HCT116 (cell line): Measurements from ENCODE around the gene TMEM176B. TPM values are rescaled to one million over a fixed set of nuclear protein-coding genes. Genes with fewer than 3 reads are reported as not detected.

ENCODE experiments used
- ATAC-seq: fragments of 200-7000 bp; cut with Tn5 transposase; 2 replicates; pipeline ENCODE4 v1.9.1; 2020; ENCODE audit warnings: mild to moderate bottlenecking, moderate library complexity
- BruUV-seq: library from RNA; stranded (reverse); fragments of 400-500 nt; replicated peaks from 2 replicates; lab custom pipeline; 2021; lab: Mats Ljungman, UMichigan
- CTCF ChIA-PET: fragments of 300-600 bp; sonication (Branson Sonifier 250); formaldehyde crosslinking; loops from one replicate; lab custom pipeline; 2021; ENCODE audit warnings: antibody characterized with exemption; lab: Charles Lee
- POLR2A ChIA-PET: fragments of 300-600, 350-600 bp; sonication (Branson Sonifier 250); formaldehyde crosslinking; loops from one replicate; lab custom pipeline; 2021; ENCODE audit warnings: antibody characterized with exemption; lab: Charles Lee
- RAD21 ChIA-PET, 2 experiments: fragments of 300-600 bp; sonication (Branson Sonifier 250); formaldehyde crosslinking; loops; one replicate each; lab custom pipeline; 2023; ENCODE audit warnings: low total read pairs in 2 of 2; ENCODE audit not compliant: uncharacterized antibody in 2 of 2, unreplicated experiment in 2 of 2, low non-redundant PET in 1 of 2; lab: Charles Lee
- DNase-seq: peaks from one replicate; pipeline ENCODE4 v3.0.0-alpha.2; 2010; ENCODE audit warnings: low read depth, low spot score
- H2AFZ ChIP-seq: fragments of 200-600 bp; shearing (Covaris generic), sonication (generic); 2 replicates; pipeline ENCODE4 v1.6.1; 2017; ENCODE audit warnings: low read depth, mixed run types, mixed read lengths, antibody characterized with exemption, low read length; ENCODE audit not compliant: poor library complexity, severe bottlenecking
- H3K27ac ChIP-seq: 2 replicates; pipeline ENCODE4 v1.5.1; 2012; ENCODE audit warnings: low read depth, low read length
- H3K27me3 ChIP-seq: fragments of 200-600 bp; sonication (generic); 2 replicates; pipeline ENCODE4 v1.6.1; 2016; ENCODE audit warnings: mixed run types, low read length, mixed read lengths; ENCODE audit not compliant: insufficient read depth
- H3K36me3 ChIP-seq, 2 experiments: fragments of 200-500 bp in 1 of 2; fragments of 200-600 bp in 1 of 2; sonication (Bioruptor generic) in 1 of 2; sonication (generic) in 1 of 2; 2 replicates each; pipeline versions ENCODE4 v1.5.1 to v1.6.1; 2014 to 2016; ENCODE audit warnings: low read length in 2 of 2, inconsistent platforms in 1 of 2, mixed read lengths in 1 of 2, mixed run types in 1 of 2; ENCODE audit not compliant: insufficient read depth in 2 of 2, control insufficient read depth in 1 of 2
- H3K4me1 ChIP-seq, 2 experiments: fragments of 200-600 bp in 1 of 2; sonication (generic) in 1 of 2; 2 replicates each; pipeline versions ENCODE4 v1.5.1 to v1.6.1; 2012 to 2017; ENCODE audit warnings: low read length in 2 of 2, inconsistent platforms in 1 of 2, mild to moderate bottlenecking in 1 of 2, mixed read lengths in 1 of 2, mixed run types in 1 of 2, moderate library complexity in 1 of 2; ENCODE audit not compliant: insufficient read depth in 2 of 2, control insufficient read depth in 1 of 2
- H3K4me2 ChIP-seq: fragments of 200-600 bp; sonication (generic); 2 replicates; pipeline ENCODE4 v1.6.1; 2017; ENCODE audit warnings: mixed run types, low read length, mixed read lengths
- H3K4me3 ChIP-seq, 2 experiments: fragments of 200-600 bp in 1 of 2; sonication (generic) in 1 of 2; replicated peaks in 1 of 2; 2 replicates each; pipeline ENCODE4 v1.5.1; 2011 to 2016; ENCODE audit warnings: low read length in 2 of 2, control low read depth in 1 of 2, low read depth in 1 of 2, mild to moderate bottlenecking in 1 of 2, mixed read lengths in 1 of 2, mixed run types in 1 of 2
- H3K79me2 ChIP-seq: fragments of 200-600 bp; sonication (generic); 2 replicates; pipeline ENCODE4 v1.6.1; 2017; ENCODE audit warnings: mild to moderate bottlenecking, mixed run types, low read length, moderate library complexity, mixed read lengths; ENCODE audit not compliant: insufficient read depth
- H3K9ac ChIP-seq: fragments of 200-600 bp; sonication (generic); 2 replicates; pipeline ENCODE4 v1.6.1; 2016; ENCODE audit warnings: low read length, mixed read lengths
- H3K9me2 ChIP-seq: fragments of 200-600 bp; sonication (generic), shearing (Covaris generic); 2 replicates; pipeline ENCODE4 v1.6.1; 2017; ENCODE audit warnings: mixed run types, mild to moderate bottlenecking, moderate library complexity; ENCODE audit not compliant: insufficient read depth
- H3K9me3 ChIP-seq, 2 experiments: fragments of 200-500 bp in 1 of 2; fragments of 200-600 bp in 1 of 2; sonication (Bioruptor generic) in 1 of 2; sonication (generic) in 1 of 2; 2 replicates each; pipeline ENCODE4 v1.6.1; 2014 to 2017; ENCODE audit warnings: low read length in 2 of 2, mixed read lengths in 2 of 2, inconsistent platforms in 1 of 2, low read depth in 1 of 2, mild to moderate bottlenecking in 1 of 2, mixed run types in 1 of 2, moderate library complexity in 1 of 2; ENCODE audit not compliant: control insufficient read depth in 1 of 2, insufficient read depth in 1 of 2
- H4K20me1 ChIP-seq: fragments of 200-600 bp; sonication (generic), shearing (Covaris generic); 2 replicates; pipeline ENCODE4 v1.6.1; 2017; ENCODE audit warnings: mixed run types, mild to moderate bottlenecking, moderate library complexity; ENCODE audit not compliant: insufficient read depth
- CBX3 ChIP-seq: IDR thresholded peaks from 2 replicates; pipeline ENCODE4 v1.6.1; 2012; ENCODE audit warnings: low read depth
- CEBPB ChIP-seq: IDR thresholded peaks from 2 replicates; pipeline ENCODE4 v1.6.1; 2012; ENCODE audit warnings: low read depth
- EZH2phosphoT487 ChIP-seq: fragments of 200-600 bp; IDR thresholded peaks from 2 replicates; pipeline ENCODE4 v1.6.1; 2018; ENCODE audit warnings: antibody characterized with exemption, borderline replicate concordance
- FOSL1 ChIP-seq: IDR thresholded peaks from 2 replicates; pipeline ENCODE4 v1.6.1; 2012; ENCODE audit warnings: low read depth
- RAD21 ChIP-seq: IDR thresholded peaks from 2 replicates; pipeline ENCODE4 v1.6.1; 2012; ENCODE audit warnings: low read depth, mild to moderate bottlenecking
- SIN3A ChIP-seq: IDR thresholded peaks from 2 replicates; pipeline ENCODE4 v1.6.1; 2012; ENCODE audit warnings: low read depth
- SP1 ChIP-seq: IDR thresholded peaks from 2 replicates; pipeline ENCODE4 v1.6.1; 2012; ENCODE audit warnings: low read depth
- TCF7L2 ChIP-seq: IDR thresholded peaks from 2 replicates; pipeline ENCODE4 v1.7.0; 2011; ENCODE audit warnings: borderline replicate concordance, inconsistent platforms; ENCODE audit not compliant: insufficient read depth, insufficient read length; ENCODE audit errors: extremely low read depth
- YY1 ChIP-seq: IDR thresholded peaks from 2 replicates; pipeline ENCODE4 v1.6.1; 2011; ENCODE audit warnings: low read length, low read depth, moderate library complexity, mild to moderate bottlenecking; ENCODE audit not compliant: insufficient replicate concordance; ENCODE audit errors: extremely low read depth
- ZFX ChIP-seq: fragments of 450-650 bp; IDR thresholded peaks from 2 replicates; pipeline ENCODE4 v1.6.1; 2017
- ZNF274 ChIP-seq: fragments of 200-500 bp; sonication (Bioruptor generic); IDR thresholded peaks from 2 replicates; pipeline ENCODE4 v1.6.1; 2014; ENCODE audit warnings: mild to moderate bottlenecking, low read depth, low read length, inconsistent platforms
- intact Hi-C: fragments of 100-400 bp; cut with micrococcal nuclease; formaldehyde crosslinking; loops from 2 replicates; pipeline ENCODE4 v1.10.0; 2022
- total RNA-seq: library from RNA; stranded (reverse); gene quantifications from one replicate; pipeline ENCODE4 v1.2.1, GENCODE V29; 2021; ENCODE audit not compliant: unreplicated experiment
- TF ChIP-seq, protein P1 (sequence below): IDR thresholded peaks from 2 replicates; pipeline ENCODE4 v1.6.1; 2011; ENCODE audit warnings: mild to moderate bottlenecking, low read length, moderate library complexity; ENCODE audit not compliant: insufficient replicate concordance; ENCODE audit errors: extremely low read depth
- TF ChIP-seq, protein P2 (sequence below): IDR thresholded peaks from 2 replicates; pipeline ENCODE4 v1.6.1; 2012

Gene TMEM176B
- total RNA-seq, 1 experiment from 2014 or later = 0.42 TPM

DNA sequence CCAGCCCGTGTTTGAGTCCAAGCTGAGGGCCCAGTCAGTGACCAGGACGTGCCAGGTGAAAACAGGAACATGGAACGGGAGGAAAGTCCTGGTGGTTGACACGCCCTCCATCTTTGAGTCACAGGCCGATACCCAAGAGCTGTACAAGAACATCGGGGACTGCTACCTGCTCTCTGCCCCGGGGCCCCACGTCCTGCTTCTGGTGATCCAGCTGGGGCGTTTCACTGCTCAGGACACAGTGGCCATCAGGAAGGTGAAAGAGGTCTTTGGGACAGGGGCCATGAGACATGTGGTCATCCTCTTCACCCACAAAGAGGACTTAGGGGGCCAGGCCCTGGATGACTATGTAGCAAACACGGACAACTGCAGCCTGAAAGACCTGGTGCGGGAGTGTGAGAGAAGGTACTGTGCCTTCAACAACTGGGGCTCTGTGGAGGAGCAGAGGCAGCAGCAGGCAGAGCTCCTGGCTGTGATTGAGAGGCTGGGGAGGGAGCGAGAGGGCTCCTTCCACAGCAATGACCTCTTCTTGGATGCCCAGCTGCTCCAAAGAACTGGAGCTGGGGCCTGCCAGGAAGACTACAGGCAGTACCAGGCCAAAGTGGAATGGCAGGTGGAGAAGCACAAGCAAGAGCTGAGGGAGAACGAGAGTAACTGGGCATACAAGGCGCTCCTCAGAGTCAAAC is 57.7 kb downstream of the TMEM176B start:
- Histone ChIP-seq H4K20me1 (no peaks in the 10 kb centered on the region), H3K4me1 (peaks cover 0 to 10% of the 10 kb centered on the region in 2 experiments; a peak in 3 of 4 replicates), H3K27ac (no peak overlapping the region), H3K9me2 (no peaks in the 10 kb centered on the region), H3K9me3 (no peaks in the 10 kb centered on the region), H3K79me2 (no peaks in the 10 kb centered on the region), H2AFZ (no peak overlapping the region), H3K4me2 (no peak overlapping the region), H3K4me3 (no peak overlapping the region), H3K36me3 (no peaks in the 10 kb centered on the region), H3K27me3 (peaks cover 53% of the 10 kb centered on the region), H3K9ac (no peak overlapping the region)
- ChIA-PET RAD21 (no interaction called here), CTCF (no interaction called here), POLR2A (no interaction called here)
- no peak for TF ChIP-seq YY1
- TF ChIP-seq TCF7L2 = no peak
- TF ChIP-seq SP1 = no peak
- TF ChIP-seq RAD21 = no peak
- TF ChIP-seq, protein P1, sequence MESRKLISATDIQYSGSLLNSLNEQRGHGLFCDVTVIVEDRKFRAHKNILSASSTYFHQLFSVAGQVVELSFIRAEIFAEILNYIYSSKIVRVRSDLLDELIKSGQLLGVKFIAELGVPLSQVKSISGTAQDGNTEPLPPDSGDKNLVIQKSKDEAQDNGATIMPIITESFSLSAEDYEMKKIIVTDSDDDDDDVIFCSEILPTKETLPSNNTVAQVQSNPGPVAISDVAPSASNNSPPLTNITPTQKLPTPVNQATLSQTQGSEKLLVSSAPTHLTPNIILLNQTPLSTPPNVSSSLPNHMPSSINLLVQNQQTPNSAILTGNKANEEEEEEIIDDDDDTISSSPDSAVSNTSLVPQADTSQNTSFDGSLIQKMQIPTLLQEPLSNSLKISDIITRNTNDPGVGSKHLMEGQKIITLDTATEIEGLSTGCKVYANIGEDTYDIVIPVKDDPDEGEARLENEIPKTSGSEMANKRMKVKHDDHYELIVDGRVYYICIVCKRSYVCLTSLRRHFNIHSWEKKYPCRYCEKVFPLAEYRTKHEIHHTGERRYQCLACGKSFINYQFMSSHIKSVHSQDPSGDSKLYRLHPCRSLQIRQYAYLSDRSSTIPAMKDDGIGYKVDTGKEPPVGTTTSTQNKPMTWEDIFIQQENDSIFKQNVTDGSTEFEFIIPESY = no peak
- no peak for TF ChIP-seq ZFX
- TF ChIP-seq CEBPB = no peak
- TF ChIP-seq SIN3A = no peak
- TF ChIP-seq CBX3 = no peak
- TF ChIP-seq, protein P2, sequence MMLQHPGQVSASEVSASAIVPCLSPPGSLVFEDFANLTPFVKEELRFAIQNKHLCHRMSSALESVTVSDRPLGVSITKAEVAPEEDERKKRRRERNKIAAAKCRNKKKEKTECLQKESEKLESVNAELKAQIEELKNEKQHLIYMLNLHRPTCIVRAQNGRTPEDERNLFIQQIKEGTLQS = no peak
- no peak for TF ChIP-seq FOSL1
- TF ChIP-seq ZNF274 = no peak
- no peak for TF ChIP-seq EZH2phosphoT487
- DNase-seq (no peak), ATAC-seq (no peak)
- no TSS peak for BruUV-seq
- intact Hi-C loops = no loop called here

Other genes with a start within 250 kb of the TMEM176B start
- 0.49 TPM for gene GIMAP4, start 233.0 kb downstream of the TMEM176B start, total RNA-seq
- gene GIMAP6, start 168.0 kb downstream of the TMEM176B start, total RNA-seq = 0.12 TPM
- not detected for gene GIMAP2, start 114.7 kb downstream of the TMEM176B start, total RNA-seq
- 0.10 TPM for gene GIMAP1, start 83.8 kb downstream of the TMEM176B start, total RNA-seq
- gene GIMAP5, start 62.9 kb downstream of the TMEM176B start, total RNA-seq = 0.57 TPM
- gene TMEM176A, start 405 bp upstream of the TMEM176B start, total RNA-seq = not detected
- gene AOC1, start 52.2 kb upstream of the TMEM176B start, total RNA-seq = 0.37 TPM
- gene KCNH2, start 178.0 kb upstream of the TMEM176B start, total RNA-seq = 9.7 TPM
- gene NOS3, start 190.7 kb upstream of the TMEM176B start, total RNA-seq = 35.8 TPM
- gene ATG9B, start 224.1 kb upstream of the TMEM176B start, total RNA-seq = 2.1 TPM
- 55.2 TPM for gene ABCB8, start 228.1 kb upstream of the TMEM176B start, total RNA-seq
- gene ASIC3, start 248.2 kb upstream of the TMEM176B start, total RNA-seq = 4.4 TPM